ENCODE results near the gene DTD1. TPM values are rescaled to one million over a fixed set of nuclear protein-coding genes. Genes with fewer than 3 reads are reported as not detected.
A peak's percentile ranks its signal among the peaks of the same experiment; 100 is the strongest.

DTD1 gene
- polyA plus RNA-seq, 1 donor = 17.4 TPM

GRCh38 chr20:18611492-18611891 is 23.6 kb downstream of the DTD1 start:
- no peak overlapping the region for H3K27ac ChIP-seq (ENCODE audit: low read length)
- H3K9me3 ChIP-seq (ENCODE audit: control insufficient read depth, low read depth, low read length) = no peaks in the 10 kb centered on the region
- no peaks in the 10 kb centered on the region for H3K27me3 ChIP-seq (ENCODE audit: control insufficient read depth, insufficient read depth, low read length)
- H3K4me1 ChIP-seq (ENCODE audit: control insufficient read depth, insufficient read depth, low read length) = no peaks in the 10 kb centered on the region
- no peak overlapping the region for H3K4me3 ChIP-seq (ENCODE audit: low read length)
- H3K36me3 ChIP-seq (ENCODE audit: control insufficient read depth, insufficient read depth, low read length) = no peaks in the 10 kb centered on the region
- WGBS (ENCODE audit: insufficient coverage, low lambda C conversion rate) = no CpG with 5 or more reads among the region's 8 CpGs
- no peak for DNase-seq

GRCh38 chr20:18613553-18613952 is 25.7 kb downstream of the DTD1 start:
- no peak overlapping the region for H3K4me3 ChIP-seq (ENCODE audit: low read length)
- no peaks in the 10 kb centered on the region for H3K4me1 ChIP-seq (ENCODE audit: control insufficient read depth, insufficient read depth, low read length)
- H3K27me3 ChIP-seq (ENCODE audit: control insufficient read depth, insufficient read depth, low read length) = no peaks in the 10 kb centered on the region
- DNase-seq = no peak
- H3K27ac ChIP-seq (ENCODE audit: low read length) = no peak overlapping the region
- H3K36me3 ChIP-seq (ENCODE audit: control insufficient read depth, insufficient read depth, low read length) = no peaks in the 10 kb centered on the region
- H3K9me3 ChIP-seq (ENCODE audit: control insufficient read depth, low read depth, low read length) = no peaks in the 10 kb centered on the region
- WGBS (ENCODE audit: insufficient coverage, low lambda C conversion rate) = no CpG with 5 or more reads among the region's 2 CpGs

- no peak for DNase-seq
- no CpG with 5 or more reads among the region's 5 CpGs for WGBS (ENCODE audit: insufficient coverage, low lambda C conversion rate)
- H3K4me3 ChIP-seq (ENCODE audit: low read length) = no peak overlapping the region
- H3K36me3 ChIP-seq (ENCODE audit: control insufficient read depth, insufficient read depth, low read length) = no peaks in the 10 kb centered on the region
- H3K4me1 ChIP-seq (ENCODE audit: control insufficient read depth, insufficient read depth, low read length) = no peaks in the 10 kb centered on the region
- H3K27ac ChIP-seq (ENCODE audit: low read length) = no peak overlapping the region
- H3K27me3 ChIP-seq (ENCODE audit: control insufficient read depth, insufficient read depth, low read length) = no peaks in the 10 kb centered on the region
- H3K9me3 ChIP-seq (ENCODE audit: control insufficient read depth, low read depth, low read length) = no peaks in the 10 kb centered on the region
These were observed 26.4 kb downstream of the DTD1 start for GRCh38 chr20:18614244-18614643.

GRCh38 chr20:18615020-18615650 is 27.3 kb downstream of the DTD1 start:
- H3K4me1 ChIP-seq (ENCODE audit: control insufficient read depth, insufficient read depth, low read length) = no peaks in the 10 kb centered on the region
- no peaks in the 10 kb centered on the region for H3K9me3 ChIP-seq (ENCODE audit: control insufficient read depth, low read depth, low read length)
- no peak for DNase-seq
- no peak overlapping the region for H3K4me3 ChIP-seq (ENCODE audit: low read length)
- H3K27ac ChIP-seq (ENCODE audit: low read length) = no peak overlapping the region
- no peaks in the 10 kb centered on the region for H3K36me3 ChIP-seq (ENCODE audit: control insufficient read depth, insufficient read depth, low read length)
- no CpG with 5 or more reads among the region's 5 CpGs for WGBS (ENCODE audit: insufficient coverage, low lambda C conversion rate)
- H3K27me3 ChIP-seq (ENCODE audit: control insufficient read depth, insufficient read depth, low read length) = no peaks in the 10 kb centered on the region

- Histone ChIP-seq H3K27ac (ENCODE audit: low read length) (no peak overlapping the region), H3K27me3 (ENCODE audit: control insufficient read depth, insufficient read depth, low read length) (no peaks in the 10 kb centered on the region), H3K9me3 (ENCODE audit: control insufficient read depth, low read depth, low read length) (no peaks in the 10 kb centered on the region), H3K36me3 (ENCODE audit: control insufficient read depth, insufficient read depth, low read length) (no peaks in the 10 kb centered on the region), H3K4me3 (ENCODE audit: low read length) (no peak overlapping the region), H3K4me1 (ENCODE audit: control insufficient read depth, insufficient read depth, low read length) (no peaks in the 10 kb centered on the region)
- 100% methylated on average over 3 of the region's 5 CpGs for WGBS (ENCODE audit: insufficient coverage, low lambda C conversion rate)
- no peak for DNase-seq
These were observed 33.1 kb downstream of the DTD1 start for GRCh38 chr20:18621004-18621403.

- no peaks in the 10 kb centered on the region for H3K4me1 ChIP-seq (ENCODE audit: control insufficient read depth, insufficient read depth, low read length)
- 97% methylated on average over 7 of the region's 14 CpGs for WGBS (ENCODE audit: insufficient coverage, low lambda C conversion rate)
- peaks cover 2% of the 10 kb centered on the region for H3K36me3 ChIP-seq (ENCODE audit: control insufficient read depth, insufficient read depth, low read length)
- no peaks in the 10 kb centered on the region for H3K27me3 ChIP-seq (ENCODE audit: control insufficient read depth, insufficient read depth, low read length)
- no peak overlapping the region for H3K27ac ChIP-seq (ENCODE audit: low read length)
- H3K4me3 ChIP-seq (ENCODE audit: low read length) = no peak overlapping the region
- no peaks in the 10 kb centered on the region for H3K9me3 ChIP-seq (ENCODE audit: control insufficient read depth, low read depth, low read length)
- DNase-seq = no peak
These were observed 35.5 kb downstream of the DTD1 start for GRCh38 chr20:18623156-18623910.

GRCh38 chr20:18624948-18625347 is 37.1 kb downstream of the DTD1 start:
- no peaks in the 10 kb centered on the region for H3K4me1 ChIP-seq (ENCODE audit: control insufficient read depth, insufficient read depth, low read length)
- H3K36me3 ChIP-seq (ENCODE audit: control insufficient read depth, insufficient read depth, low read length) = peaks cover 3% of the 10 kb centered on the region
- H3K9me3 ChIP-seq (ENCODE audit: control insufficient read depth, low read depth, low read length) = no peaks in the 10 kb centered on the region
- H3K4me3 ChIP-seq (ENCODE audit: low read length) = no peak overlapping the region
- no CpG with 5 or more reads among the region's 2 CpGs for WGBS (ENCODE audit: insufficient coverage, low lambda C conversion rate)
- DNase-seq = no peak
- H3K27me3 ChIP-seq (ENCODE audit: control insufficient read depth, insufficient read depth, low read length) = no peaks in the 10 kb centered on the region
- H3K27ac ChIP-seq (ENCODE audit: low read length) = no peak overlapping the region

GRCh38 chr20:18625907-18626655 is 38.2 kb downstream of the DTD1 start:
- no CpG with 5 or more reads among the region's 6 CpGs for WGBS (ENCODE audit: insufficient coverage, low lambda C conversion rate)
- Histone ChIP-seq H3K4me1 (ENCODE audit: control insufficient read depth, insufficient read depth, low read length) (no peaks in the 10 kb centered on the region), H3K36me3 (ENCODE audit: control insufficient read depth, insufficient read depth, low read length) (peaks cover 3% of the 10 kb centered on the region), H3K9me3 (ENCODE audit: control insufficient read depth, low read depth, low read length) (no peaks in the 10 kb centered on the region), H3K27me3 (ENCODE audit: control insufficient read depth, insufficient read depth, low read length) (no peaks in the 10 kb centered on the region), H3K27ac (ENCODE audit: low read length) (no peak overlapping the region), H3K4me3 (ENCODE audit: low read length) (no peak overlapping the region)
- no peak for DNase-seq

- Histone ChIP-seq H3K27me3 (ENCODE audit: control insufficient read depth, insufficient read depth, low read length) (no peaks in the 10 kb centered on the region), H3K36me3 (ENCODE audit: control insufficient read depth, insufficient read depth, low read length) (peaks cover 3% of the 10 kb centered on the region), H3K4me1 (ENCODE audit: control insufficient read depth, insufficient read depth, low read length) (no peaks in the 10 kb centered on the region), H3K27ac (ENCODE audit: low read length) (no peak overlapping the region), H3K4me3 (ENCODE audit: low read length) (no peak overlapping the region), H3K9me3 (ENCODE audit: control insufficient read depth, low read depth, low read length) (no peaks in the 10 kb centered on the region)
- DNase-seq = no peak
- WGBS (ENCODE audit: insufficient coverage, low lambda C conversion rate) = 100% methylated on average over 1 of the region's 11 CpGs
These were observed 40.6 kb downstream of the DTD1 start for GRCh38 chr20:18628330-18628920.

- 52% methylated on average over 2 of the region's 7 CpGs for WGBS (ENCODE audit: insufficient coverage, low lambda C conversion rate)
- no peaks in the 10 kb centered on the region for H3K27me3 ChIP-seq (ENCODE audit: control insufficient read depth, insufficient read depth, low read length)
- H3K9me3 ChIP-seq (ENCODE audit: control insufficient read depth, low read depth, low read length) = no peaks in the 10 kb centered on the region
- peaks cover 3% of the 10 kb centered on the region for H3K36me3 ChIP-seq (ENCODE audit: control insufficient read depth, insufficient read depth, low read length)
- H3K27ac ChIP-seq (ENCODE audit: low read length) = no peak overlapping the region
- no peaks in the 10 kb centered on the region for H3K4me1 ChIP-seq (ENCODE audit: control insufficient read depth, insufficient read depth, low read length)
- DNase-seq = peak; percentile 36 to 52
- no peak overlapping the region for H3K4me3 ChIP-seq (ENCODE audit: low read length)
These were observed 44.4 kb downstream of the DTD1 start for GRCh38 chr20:18632196-18632789.

Measured in large intestine (tissue), 3 donors.